CD4-positive, CD25-positive, alpha-beta regulatory T cell (primary cell): ENCODE results near the gene MOB2. TPM values are rescaled to one million over a fixed set of nuclear protein-coding genes. Genes with fewer than 3 reads are reported as not detected.

Source experiments
- ATAC-seq, 2 donors: fragments of 150-1000 bp; cut with Tn5 transposase; one replicate each; pipeline ENCODE4 v1.10.0; 2021; ENCODE audit warnings: low read depth in 2 of 2, moderate number of reproducible peaks in 2 of 2, moderate library complexity in 1 of 2
- DNase-seq, 3 donors: peaks; one replicate each; pipeline versions ENCODE4 v3.0.0 to v3.0.0-alpha.2; 2012 to 2022; ENCODE audit warnings: mixed read lengths in 1 of 3
- H3K27ac ChIP-seq: one replicate; pipeline ENCODE4 v1.7.0; 2013; ENCODE audit warnings: mild to moderate bottlenecking, low read length; ENCODE audit not compliant: insufficient read depth, poor library complexity, severe bottlenecking
- H3K27me3 ChIP-seq: one replicate; pipeline ENCODE4 v1.7.0; 2013; ENCODE audit warnings: low read length; ENCODE audit not compliant: control insufficient read depth, insufficient read depth
- H3K36me3 ChIP-seq: one replicate; pipeline ENCODE4 v1.7.0; 2013; ENCODE audit warnings: mild to moderate bottlenecking, low read length, moderate library complexity; ENCODE audit not compliant: control insufficient read depth, insufficient read depth
- H3K4me1 ChIP-seq: 2 replicates; pipeline ENCODE4 v1.7.0; 2013; ENCODE audit warnings: mild to moderate bottlenecking, low read length; ENCODE audit not compliant: insufficient read depth, control insufficient read depth, poor library complexity, severe bottlenecking
- H3K4me3 ChIP-seq: one replicate; pipeline ENCODE4 v1.7.0; 2013; ENCODE audit warnings: low read depth, mild to moderate bottlenecking, low read length, moderate library complexity
- H3K9me3 ChIP-seq, 2 experiments: 1 replicate in 1 of 2; 2 replicates in 1 of 2; pipeline ENCODE4 v1.7.0; 2013; ENCODE audit warnings: low read length in 2 of 2, mild to moderate bottlenecking in 1 of 2, moderate library complexity in 1 of 2; ENCODE audit not compliant: control insufficient read depth in 2 of 2
- H3K27ac Mint-ChIP-seq, 3 donors: one replicate each; pipeline ENCODE4 v1.8.0; 2020 to 2022; ENCODE audit warnings: mild to moderate bottlenecking in 3 of 3, mixed read lengths in 3 of 3, moderate library complexity in 2 of 3
- H3K27me3 Mint-ChIP-seq: one replicate; pipeline ENCODE4 v1.8.0; 2022; ENCODE audit warnings: mild to moderate bottlenecking, mixed read lengths
- H3K36me3 Mint-ChIP-seq: one replicate; pipeline ENCODE4 v1.8.0; 2020; ENCODE audit warnings: mixed read lengths
- H3K4me1 Mint-ChIP-seq, 4 donors: one replicate each; pipeline ENCODE4 v1.8.0; 2020 to 2022; ENCODE audit warnings: mixed read lengths in 4 of 4, mild to moderate bottlenecking in 1 of 4
- H3K4me3 Mint-ChIP-seq, 4 donors: one replicate each; pipeline ENCODE4 v1.8.0; 2020 to 2022; ENCODE audit warnings: mild to moderate bottlenecking in 4 of 4, mixed read lengths in 4 of 4, moderate library complexity in 3 of 4
- H3K9me3 Mint-ChIP-seq, 7 donors: one replicate each; pipeline ENCODE4 v1.8.0; 2020 to 2022; ENCODE audit warnings: mixed read lengths in 7 of 7, mild to moderate bottlenecking in 3 of 7, moderate library complexity in 2 of 7
- polyA plus RNA-seq, 4 donors: library from polyadenylated mRNA; unstranded; fragments of 300-500 nt; fragmentation: Illumina TruSeq; gene quantifications; one replicate each; pipeline ENCODE4 v1.2.3, GENCODE V29; 2021
- total RNA-seq: library from RNA; stranded (reverse); gene quantifications from one replicate; pipeline ENCODE4 v1.2.3, GENCODE V29; 2022

Gene MOB2
- total and polyA plus RNA-seq, 5 donors from 2014 or later, result 55.7 to 87.8 (median 69.0) TPM

- Mint-ChIP-seq H3K9me3 (no peaks in the 10 kb centered on the region), H3K4me3 (no peak overlapping the region), H3K4me1 (peaks cover 0 to 51% (median 15%) of the 10 kb centered on the region in 4 donors), H3K27ac (no peak overlapping the region), H3K36me3 (peaks cover 4% of the 10 kb centered on the region), H3K27me3 (no peaks in the 10 kb centered on the region)
- H3K9me3 ChIP-seq, result no peaks in the 10 kb centered on the region
- H3K27ac ChIP-seq, result no peak overlapping the region
- H3K27me3 ChIP-seq, result no peaks in the 10 kb centered on the region
- no peak overlapping the region for H3K4me3 ChIP-seq
- DNase-seq, result no peak
- no peak for ATAC-seq
- no peaks in the 10 kb centered on the region for H3K36me3 ChIP-seq
- peaks cover 9% of the 10 kb centered on the region for H3K4me1 ChIP-seq
Observed at GRCh38 chr11:1505480-1505879, 18.9 kb upstream of the MOB2 start.

- no peak overlapping the region for H3K4me3 Mint-ChIP-seq
- no peaks in the 10 kb centered on the region for H3K27me3 Mint-ChIP-seq
- Histone ChIP-seq H3K27me3 (no peaks in the 10 kb centered on the region), H3K4me1 (peaks cover 8% of the 10 kb centered on the region), H3K9me3 (no peaks in the 10 kb centered on the region), H3K4me3 (no peak overlapping the region), H3K36me3 (no peaks in the 10 kb centered on the region), H3K27ac (no peak overlapping the region)
- no peak for ATAC-seq
- DNase-seq, result no peak
- peaks cover 11% of the 10 kb centered on the region for H3K36me3 Mint-ChIP-seq
- H3K9me3 Mint-ChIP-seq, result no peaks in the 10 kb centered on the region
- H3K27ac Mint-ChIP-seq, result peak overlapping the region in 2 of 3 donors; percentile 31 to 32
- H3K4me1 Mint-ChIP-seq, result peaks cover 0 to 52% (median 15%) of the 10 kb centered on the region in 4 donors
Observed at GRCh38 chr11:1504581-1505290, 18.2 kb upstream of the MOB2 start.

GRCh38 chr11:1504138-1504537 is 17.6 kb upstream of the MOB2 start:
- DNase-seq, result no peak
- H3K36me3 ChIP-seq, result peaks cover 5% of the 10 kb centered on the region
- no peaks in the 10 kb centered on the region for H3K9me3 ChIP-seq
- H3K4me1 ChIP-seq, result peaks cover 8% of the 10 kb centered on the region
- no peak overlapping the region for H3K27ac ChIP-seq
- H3K27me3 Mint-ChIP-seq, result no peaks in the 10 kb centered on the region
- peaks cover 14% of the 10 kb centered on the region for H3K36me3 Mint-ChIP-seq
- no peak overlapping the region for H3K4me3 ChIP-seq
- no peak for ATAC-seq
- no peak overlapping the region for H3K4me3 Mint-ChIP-seq
- no peaks in the 10 kb centered on the region for H3K9me3 Mint-ChIP-seq
- H3K27ac Mint-ChIP-seq, result no peak overlapping the region
- no peaks in the 10 kb centered on the region for H3K27me3 ChIP-seq
- peaks cover 0 to 46% (median 11%) of the 10 kb centered on the region in 4 donors for H3K4me1 Mint-ChIP-seq

- peaks cover 7% of the 10 kb centered on the region for H3K36me3 ChIP-seq
- H3K27me3 Mint-ChIP-seq, result no peaks in the 10 kb centered on the region
- H3K36me3 Mint-ChIP-seq, result peaks cover 18% of the 10 kb centered on the region
- H3K4me1 Mint-ChIP-seq, result peaks cover 4 to 46% (median 14%) of the 10 kb centered on the region in 4 donors
- ATAC-seq (no peak), DNase-seq (no peak)
- H3K4me1 ChIP-seq, result peaks cover 4% of the 10 kb centered on the region
- H3K4me3 Mint-ChIP-seq, result no peak overlapping the region
- no peaks in the 10 kb centered on the region for H3K9me3 ChIP-seq
- H3K27ac ChIP-seq, result no peak overlapping the region
- H3K4me3 ChIP-seq, result no peak overlapping the region
- no peaks in the 10 kb centered on the region for H3K9me3 Mint-ChIP-seq
- H3K27ac Mint-ChIP-seq, result no peak overlapping the region
- no peaks in the 10 kb centered on the region for H3K27me3 ChIP-seq
Observed at GRCh38 chr11:1503708-1504104, 17.1 kb upstream of the MOB2 start.

GRCh38 chr11:1502954-1503707 is 16.6 kb upstream of the MOB2 start:
- Histone ChIP-seq H3K27ac (no peak overlapping the region), H3K4me1 (peaks cover 6% of the 10 kb centered on the region), H3K36me3 (peaks cover 7% of the 10 kb centered on the region), H3K9me3 (no peaks in the 10 kb centered on the region), H3K27me3 (no peaks in the 10 kb centered on the region), H3K4me3 (no peak overlapping the region)
- ATAC-seq (no peak), DNase-seq (no peak)
- H3K4me1 Mint-ChIP-seq, result peaks cover 5 to 50% (median 17%) of the 10 kb centered on the region in 4 donors
- H3K36me3 Mint-ChIP-seq, result peaks cover 22% of the 10 kb centered on the region
- H3K9me3 Mint-ChIP-seq, result no peaks in the 10 kb centered on the region
- H3K4me3 Mint-ChIP-seq, result no peak overlapping the region
- no peaks in the 10 kb centered on the region for H3K27me3 Mint-ChIP-seq
- no peak overlapping the region for H3K27ac Mint-ChIP-seq

GRCh38 chr11:1502168-1502953 is 15.8 kb upstream of the MOB2 start:
- Histone ChIP-seq H3K4me3 (no peak overlapping the region), H3K36me3 (peaks cover 7% of the 10 kb centered on the region), H3K27me3 (no peaks in the 10 kb centered on the region), H3K9me3 (no peaks in the 10 kb centered on the region), H3K4me1 (peaks cover 13% of the 10 kb centered on the region), H3K27ac (no peak overlapping the region)
- Mint-ChIP-seq H3K27me3 (no peaks in the 10 kb centered on the region), H3K9me3 (no peaks in the 10 kb centered on the region), H3K27ac (no peak overlapping the region), H3K36me3 (peaks cover 25% of the 10 kb centered on the region), H3K4me1 (peaks cover 10 to 54% (median 23%) of the 10 kb centered on the region in 4 donors), H3K4me3 (no peak overlapping the region)
- no peak for ATAC-seq
- DNase-seq, result no peak

- Histone ChIP-seq H3K4me3 (no peak overlapping the region), H3K4me1 (peaks cover 13% of the 10 kb centered on the region), H3K27ac (no peak overlapping the region), H3K9me3 (no peaks in the 10 kb centered on the region), H3K27me3 (no peaks in the 10 kb centered on the region), H3K36me3 (peaks cover 7% of the 10 kb centered on the region)
- Mint-ChIP-seq H3K27ac (no peak overlapping the region), H3K36me3 (peaks cover 32% of the 10 kb centered on the region), H3K4me3 (peak overlapping the region in 1 of 4 donors; percentile 68), H3K9me3 (no peaks in the 10 kb centered on the region), H3K4me1 (peaks cover 17 to 55% (median 30%) of the 10 kb centered on the region in 4 donors), H3K27me3 (no peaks in the 10 kb centered on the region)
- no peak for DNase-seq
- no peak for ATAC-seq
Observed at GRCh38 chr11:1501421-1502167, 15.0 kb upstream of the MOB2 start.
